ENCODE data around the gene GOLIM4. TPM values are rescaled to one million over a fixed set of nuclear protein-coding genes. Genes with fewer than 3 reads are reported as not detected.

The GOLIM4 gene
- total and polyA plus RNA-seq, 8 donors = 5.6 to 17.6 (median 9.1) TPM

DNA sequence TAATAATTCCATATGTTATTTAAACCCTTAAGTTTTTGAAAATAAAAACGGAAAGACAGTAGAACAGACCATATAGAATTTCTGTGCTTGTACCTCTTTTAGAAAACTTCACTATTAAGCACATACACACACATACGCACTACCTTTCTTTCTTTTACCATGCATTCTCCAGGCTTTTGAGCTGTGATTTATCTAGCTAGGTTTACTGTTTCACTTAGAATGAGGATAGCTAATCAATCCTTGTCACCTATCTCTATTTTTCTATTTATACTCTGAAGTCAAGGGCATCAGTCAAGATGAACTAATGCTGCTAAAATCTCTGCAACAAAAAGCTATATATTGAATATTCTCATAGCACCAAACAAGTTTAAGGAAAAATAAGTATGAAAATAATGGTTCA lies 43.2 kb downstream of the GOLIM4 start:
- Histone ChIP-seq H3K27me3 (no peaks in the 10 kb centered on the region), H3K4me3 (no peak overlapping the region), H3K36me3 (no peaks in the 10 kb centered on the region), H3K27ac (no peak overlapping the region), H3K4me1 (peaks cover 0 to 13% (median 5%) of the 10 kb centered on the region in 3 donors), H3K9me3 (no peaks in the 10 kb centered on the region)
- intact Hi-C loops (cut with DNase I) = loop anchor here in 1 of 3 donors (5.0 kb wide), 1 partner anchor 110 kb away; no protein-coding TSS in a partner anchor
- 58% methylated on average over 2 of the region's 2 CpGs for WGBS, 2 donors
- TF ChIP-seq, protein P1, sequence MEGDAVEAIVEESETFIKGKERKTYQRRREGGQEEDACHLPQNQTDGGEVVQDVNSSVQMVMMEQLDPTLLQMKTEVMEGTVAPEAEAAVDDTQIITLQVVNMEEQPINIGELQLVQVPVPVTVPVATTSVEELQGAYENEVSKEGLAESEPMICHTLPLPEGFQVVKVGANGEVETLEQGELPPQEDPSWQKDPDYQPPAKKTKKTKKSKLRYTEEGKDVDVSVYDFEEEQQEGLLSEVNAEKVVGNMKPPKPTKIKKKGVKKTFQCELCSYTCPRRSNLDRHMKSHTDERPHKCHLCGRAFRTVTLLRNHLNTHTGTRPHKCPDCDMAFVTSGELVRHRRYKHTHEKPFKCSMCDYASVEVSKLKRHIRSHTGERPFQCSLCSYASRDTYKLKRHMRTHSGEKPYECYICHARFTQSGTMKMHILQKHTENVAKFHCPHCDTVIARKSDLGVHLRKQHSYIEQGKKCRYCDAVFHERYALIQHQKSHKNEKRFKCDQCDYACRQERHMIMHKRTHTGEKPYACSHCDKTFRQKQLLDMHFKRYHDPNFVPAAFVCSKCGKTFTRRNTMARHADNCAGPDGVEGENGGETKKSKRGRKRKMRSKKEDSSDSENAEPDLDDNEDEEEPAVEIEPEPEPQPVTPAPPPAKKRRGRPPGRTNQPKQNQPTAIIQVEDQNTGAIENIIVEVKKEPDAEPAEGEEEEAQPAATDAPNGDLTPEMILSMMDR (IDR thresholded peaks at IDR 0.05) = no peak
- no peak for ATAC-seq
- DNase-seq = no peak
- no peak for FAIRE-seq

DNA sequence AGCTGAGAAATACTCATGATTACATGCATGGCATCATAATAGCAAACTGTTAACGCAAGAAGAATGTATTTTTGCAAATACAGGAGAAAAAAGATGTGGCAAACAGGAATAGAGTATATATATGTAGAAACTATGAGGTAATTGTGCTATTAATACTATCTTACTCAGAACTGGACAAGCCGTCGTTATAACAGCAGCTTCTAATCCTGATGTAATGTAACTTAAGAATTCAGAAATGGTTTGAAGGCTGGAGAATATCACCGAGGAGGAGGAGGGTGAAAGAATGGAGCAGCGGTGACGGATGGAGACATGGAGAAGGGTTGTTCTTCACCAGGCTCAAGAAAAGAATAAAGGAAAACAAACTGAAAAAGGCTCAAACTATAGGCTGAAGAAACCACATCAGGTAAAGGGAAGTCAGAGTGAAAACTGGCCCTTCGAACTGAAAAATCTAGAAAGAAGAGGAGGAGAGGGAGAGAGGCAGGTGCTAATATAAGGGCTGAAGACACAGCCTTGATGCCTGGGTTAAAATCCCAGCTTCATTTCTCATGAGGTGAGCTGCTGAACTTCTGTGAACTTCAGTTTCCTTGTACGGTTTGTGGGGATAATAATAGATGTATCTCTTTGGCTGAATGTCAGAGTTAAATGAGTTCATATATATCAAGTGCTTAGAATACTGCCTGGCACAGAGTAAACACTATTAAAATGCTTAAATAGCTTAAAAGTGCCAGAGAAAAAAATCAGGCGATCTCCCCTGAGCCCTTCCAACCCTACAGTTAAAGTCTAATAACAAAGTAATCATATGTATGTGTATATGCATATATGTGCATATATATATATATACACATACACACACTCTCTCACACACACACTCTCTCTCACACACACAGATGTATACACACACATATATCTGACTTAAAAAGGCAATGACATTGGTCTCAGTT lies 43.9 kb downstream of the GOLIM4 start:
- Histone ChIP-seq H3K36me3 (no peaks in the 10 kb centered on the region), H3K9me3 (no peaks in the 10 kb centered on the region), H3K27me3 (no peaks in the 10 kb centered on the region), H3K4me3 (no peak overlapping the region), H3K27ac (no peak overlapping the region), H3K4me1 (peaks cover 0 to 13% (median 5%) of the 10 kb centered on the region in 3 donors)
- DNase-seq (no peak), FAIRE-seq (no peak), ATAC-seq (no peak)
- intact Hi-C loops (cut with DNase I) = loop anchor here in 1 of 3 donors (5.0 kb wide), 1 partner anchor 110 kb away; no protein-coding TSS in a partner anchor
- TF ChIP-seq, protein P1 (IDR thresholded peaks at IDR 0.05) = no peak
- 65 to 67% methylated on average over 9 of the region's 9 CpGs for WGBS, 2 donors

DNA sequence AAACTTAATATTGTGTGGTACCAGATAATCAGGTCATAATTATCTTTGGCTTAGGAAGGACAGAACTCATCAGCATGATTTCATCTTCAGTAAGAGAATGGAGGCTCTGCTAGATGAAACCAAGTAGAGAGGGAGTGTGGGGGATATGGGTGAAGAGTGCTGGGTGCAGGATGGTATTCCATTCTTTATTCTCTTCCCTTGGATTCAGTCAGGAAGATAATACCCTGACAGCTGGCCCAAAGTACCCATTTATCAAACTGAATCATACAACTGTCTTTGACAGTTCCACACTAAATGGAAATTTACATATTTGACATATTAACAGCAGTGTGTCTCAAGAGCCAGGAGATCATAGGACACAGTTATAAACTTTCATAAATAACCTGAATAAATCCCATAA lies 44.7 kb downstream of the GOLIM4 start:
- Histone ChIP-seq H3K4me1 (peaks cover 0 to 13% (median 5%) of the 10 kb centered on the region in 3 donors), H3K27ac (no peak overlapping the region), H3K9me3 (no peaks in the 10 kb centered on the region), H3K27me3 (no peaks in the 10 kb centered on the region), H3K36me3 (no peaks in the 10 kb centered on the region), H3K4me3 (no peak overlapping the region)
- ATAC-seq = no peak
- DNase-seq = no peak
- TF ChIP-seq, protein P1 (IDR thresholded peaks at IDR 0.05) = no peak
- FAIRE-seq = no peak
- intact Hi-C loops (cut with DNase I) = loop anchor here in 1 of 3 donors (5.0 kb wide), 1 partner anchor 111 kb away; no protein-coding TSS in a partner anchor

DNA sequence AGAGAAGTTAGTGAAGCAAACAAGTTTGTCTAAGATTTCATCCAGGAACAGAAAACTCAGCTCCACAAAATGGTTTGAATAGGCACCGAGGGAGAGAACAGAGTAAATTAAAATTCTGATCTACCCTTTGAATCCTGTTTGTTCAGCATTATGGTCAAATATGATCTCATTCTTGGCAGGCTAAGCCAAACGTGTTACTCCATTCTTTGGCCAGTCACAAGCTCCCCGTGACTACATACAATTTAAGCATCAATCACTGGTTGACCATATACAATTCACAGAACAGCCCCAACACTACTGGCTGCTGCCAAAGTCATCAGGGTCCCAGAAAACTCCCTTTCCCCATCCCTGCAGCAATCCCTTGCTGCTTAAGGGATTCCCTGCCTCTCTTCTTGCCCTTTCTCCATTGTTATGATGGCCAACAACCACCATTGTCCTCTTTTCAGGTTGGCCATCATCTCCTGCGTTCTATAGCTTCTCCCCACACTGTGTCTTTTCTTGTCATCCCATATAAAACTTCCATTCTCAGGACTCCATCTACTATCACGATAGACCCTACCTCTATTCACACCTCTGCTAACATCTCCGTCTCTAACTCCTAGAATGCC lies 46.3 kb downstream of the GOLIM4 start:
- H3K4me3 ChIP-seq = no peak overlapping the region
- intact Hi-C loops (cut with DNase I) = loop anchor here in 2 of 3 donors (5.0 to 10.0 kb wide), 2 partner anchors 113 to 115 kb away; no protein-coding TSS in a partner anchor
- no peaks in the 10 kb centered on the region for H3K9me3 ChIP-seq
- FAIRE-seq (no peak), DNase-seq (no peak), ATAC-seq (peak; percentile 74 to 83 (median 80))
- no peaks in the 10 kb centered on the region for H3K27me3 ChIP-seq
- peak overlapping the region in 1 of 4 donors; percentile 28 for H3K27ac ChIP-seq
- 50 to 53% methylated on average over 6 of the region's 6 CpGs for WGBS, 2 donors
- peaks cover 0 to 13% (median 5%) of the 10 kb centered on the region in 3 donors for H3K4me1 ChIP-seq
- TF ChIP-seq, protein P1 (IDR thresholded peaks at IDR 0.05) = no peak
- no peaks in the 10 kb centered on the region for H3K36me3 ChIP-seq

Measured in pancreas (tissue), 10 donors.